ENCODE data around the gene HDGF.

- TF ChIP-seq CTCF (IDR thresholded peaks at IDR 0.05) (no peak), EZH2phosphoT487 (IDR thresholded peaks at IDR 0.05) (no peak)
Observed at GRCh38 chr1:156692925-156693847, 58.3 kb downstream of the HDGF start.
